RWPE1 (cell line): Measurements from ENCODE around the gene NR3C2.
"Not testable (repeated sequence)": the region's sequence is repeated elsewhere in the genome, so short reads cannot be mapped to it uniquely, and the experiment has no call there.

Source experiments
- CTCF ChIA-PET: fragments of 350-600 bp; sonication (Branson Sonifier 250); formaldehyde crosslinking; extraction: SDS; loops from one replicate; lab custom pipeline; 2021; lab: Yijun Ruan, JAX
- POLR2A ChIA-PET: fragments of 400-600 bp; formaldehyde crosslinking; extraction: SDS; loops from one replicate; lab custom pipeline; 2020; ENCODE audit warnings: antibody characterized with exemption; ENCODE audit not compliant: low non-redundant PET; lab: Yijun Ruan, JAX
- DNase-seq: peaks from one replicate; pipeline ENCODE4 v3.0.0; 2012; ENCODE audit warnings: low spot score
- H3K27ac ChIP-seq: fragments of 450-650 bp; 2 replicates; pipeline ENCODE4 v1.5.1; 2017
- CTCF ChIP-seq: fragments of 450-650 bp; conservative IDR thresholded peaks from 2 replicates; pipeline ENCODE4 v1.5.1; 2017; ENCODE audit warnings: low read depth, mild to moderate bottlenecking

Gene NR3C2

DNA sequence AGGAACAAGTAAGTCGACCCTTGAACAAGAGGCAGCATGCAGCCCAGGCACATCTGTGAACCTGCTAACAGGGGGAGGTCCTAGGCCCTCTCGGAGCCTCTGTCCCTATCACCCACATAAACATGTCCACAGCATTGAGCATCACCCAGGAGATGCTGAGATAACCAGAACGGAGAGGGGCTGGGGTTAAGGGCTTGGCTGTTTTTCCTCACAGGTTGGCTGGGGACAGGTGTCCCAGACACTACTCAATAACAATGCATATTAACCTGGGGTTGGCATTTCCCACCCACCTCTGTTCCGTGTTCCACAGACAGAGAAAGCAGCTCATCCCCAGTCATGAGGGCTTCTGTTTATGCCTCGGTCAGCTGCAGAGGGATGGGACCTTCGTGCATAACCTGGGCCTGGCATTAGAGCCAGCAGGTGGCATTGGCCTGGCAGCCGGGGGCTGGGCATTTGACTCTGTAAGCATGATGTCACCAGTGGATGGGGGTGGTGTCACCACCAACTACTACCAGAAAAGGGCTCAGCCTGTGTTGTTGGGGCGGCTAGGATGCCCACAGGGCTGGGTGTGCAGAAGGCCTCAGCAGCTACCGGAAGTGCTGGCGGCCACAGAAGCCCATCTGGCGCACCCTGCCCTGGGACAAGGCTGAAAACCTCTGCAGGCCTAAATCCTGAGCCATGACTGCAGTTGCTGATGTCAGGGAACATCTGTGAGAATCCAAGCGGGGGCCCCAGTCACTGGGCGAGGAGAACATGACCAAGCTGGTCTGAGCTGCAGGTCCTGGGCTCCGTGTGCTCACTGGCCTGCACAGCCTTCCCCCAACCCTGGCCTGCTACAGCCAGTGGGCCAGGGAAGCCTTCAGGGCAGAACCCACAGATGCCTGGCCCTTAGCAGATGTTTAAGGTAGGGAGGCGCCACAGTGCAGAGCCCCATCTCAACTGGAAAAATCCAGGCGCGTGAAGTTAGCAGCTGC is 351.4 kb downstream of the NR3C2 start:
- H3K27ac ChIP-seq, result no peak overlapping the region
- CTCF ChIA-PET, result interaction anchor here (0.7 kb wide), 1 partner anchor 510 kb away, joined by 4 read pairs; no protein-coding TSS in a partner anchor
- POLR2A ChIA-PET, result no interaction called here
- DNase-seq, result no peak
- TF ChIP-seq CTCF, result no peak

DNA sequence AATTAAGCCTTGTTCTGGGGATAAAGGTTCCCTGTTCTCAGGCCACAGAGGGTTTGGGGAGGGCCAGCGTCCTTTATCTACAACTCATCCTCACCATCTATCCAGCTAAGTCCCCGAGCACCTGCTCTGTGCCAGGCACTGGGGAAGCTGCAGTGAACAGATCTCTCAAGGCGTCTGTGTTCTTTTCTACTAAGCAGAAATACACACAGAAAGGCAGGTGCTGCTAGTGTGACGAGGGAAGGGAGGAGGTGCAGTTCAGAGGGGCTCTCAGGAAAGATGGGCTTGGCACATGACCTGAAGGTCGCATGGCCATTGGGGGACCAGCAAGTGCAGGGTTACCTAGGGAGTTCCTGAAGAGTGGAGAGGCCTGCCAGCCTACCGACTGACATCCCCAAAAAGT is 352.2 kb downstream of the NR3C2 start:
- H3K27ac ChIP-seq, result no peak overlapping the region
- no peak for TF ChIP-seq CTCF
- CTCF ChIA-PET, result no interaction called here
- POLR2A ChIA-PET, result no interaction called here
- DNase-seq, result no peak

- ChIA-PET CTCF (no interaction called here), POLR2A (no interaction called here)
These were observed 352.6 kb downstream of the NR3C2 start for GRCh38 chr4:148089624-148090023.

GRCh38 chr4:148083073-148083472 is 359.1 kb downstream of the NR3C2 start:
- POLR2A ChIA-PET, H3K27ac ChIP-seq, CTCF ChIA-PET: not testable (repeated sequence)

More at GRCh38 chr4:148089624-148090023, 352.6 kb downstream of the NR3C2 start:
- no peak overlapping the region for H3K27ac ChIP-seq
- no peak for DNase-seq
- no peak for TF ChIP-seq CTCF

DNA sequence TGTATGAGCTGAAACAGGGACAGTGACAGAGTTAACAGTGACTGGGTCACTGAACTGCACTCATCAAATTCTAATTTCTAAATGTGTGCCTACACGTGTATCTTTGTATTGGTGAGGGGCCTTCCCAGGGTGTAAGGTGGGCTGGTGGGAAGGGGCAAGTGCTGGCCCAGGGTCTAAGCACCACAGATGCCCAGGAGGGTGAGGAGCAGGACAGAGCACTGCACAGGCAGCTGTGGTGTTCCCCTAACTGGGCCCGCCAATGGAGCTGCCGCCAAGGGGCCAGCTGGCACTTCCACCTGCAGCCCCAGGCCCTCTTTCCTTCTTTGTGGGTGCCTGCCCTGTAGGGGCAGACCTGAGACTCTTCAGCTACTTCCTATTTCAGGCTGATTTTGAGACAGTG is 360.5 kb downstream of the NR3C2 start:
- no peak overlapping the region for H3K27ac ChIP-seq
- DNase-seq, result no peak
- no peak for TF ChIP-seq CTCF
- ChIA-PET CTCF (interaction anchor here (0.5 kb wide), 1 partner anchor 83 kb away, joined by 4 read pairs; no protein-coding TSS in a partner anchor), POLR2A (interaction anchor here (0.6 kb wide), 1 partner anchor 10 kb away, joined by 4 read pairs; no protein-coding TSS in a partner anchor)

More at GRCh38 chr4:148083073-148083472, 359.1 kb downstream of the NR3C2 start:
- DNase-seq, result not testable (repeated sequence)

- POLR2A ChIA-PET, result no interaction called here
- CTCF ChIA-PET, result interaction anchor here (0.5 kb wide), 1 partner anchor 83 kb away, joined by 4 read pairs; no protein-coding TSS in a partner anchor
- H3K27ac ChIP-seq, result no peak overlapping the region
- no peak for DNase-seq
- no peak for TF ChIP-seq CTCF
These were observed 360.9 kb downstream of the NR3C2 start for GRCh38 chr4:148081267-148081666.

DNA sequence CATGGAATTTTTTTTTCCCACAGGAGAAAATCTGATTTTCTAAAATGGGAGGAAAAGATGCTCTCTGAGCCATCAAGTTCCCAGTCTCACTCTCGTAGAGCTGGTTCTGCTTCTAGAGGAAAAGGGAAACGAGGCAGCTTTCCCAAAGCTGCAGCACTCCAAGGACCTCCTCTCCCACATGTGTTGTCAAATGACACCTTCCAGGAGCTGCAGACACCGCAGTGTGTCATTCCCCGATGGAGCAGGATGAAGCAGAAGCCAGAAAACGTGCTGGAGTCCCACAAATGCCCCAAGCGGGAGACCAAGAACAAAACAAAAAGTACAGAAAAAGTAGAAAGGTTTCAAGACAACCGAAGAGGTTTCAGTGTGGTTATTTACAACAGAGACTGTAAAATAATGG is 362.3 kb downstream of the NR3C2 start:
- no peak for TF ChIP-seq CTCF
- no peak overlapping the region for H3K27ac ChIP-seq
- no peak for DNase-seq
- ChIA-PET POLR2A (no interaction called here), CTCF (no interaction called here)
